CD4-positive, alpha-beta memory T cell (primary cell): ENCODE measurements around the gene MKS1. TPM values are rescaled to one million over a fixed set of nuclear protein-coding genes. Genes with fewer than 3 reads are reported as not detected.

ENCODE experiments used
- CTCF ChIA-PET: fragments of 350-600 bp; sonication (Branson Sonifier 250); formaldehyde crosslinking; loops from one replicate; lab custom pipeline; 2021; ENCODE audit warnings: inconsistent platforms; ENCODE audit not compliant: partially characterized antibody; lab: Charles Lee
- POLR2A ChIA-PET: fragments of 350-600 bp; sonication (Branson Sonifier 250); formaldehyde crosslinking; loops from one replicate; lab custom pipeline; 2021; ENCODE audit not compliant: partially characterized antibody; lab: Charles Lee
- DNase-seq, 5 donors: peaks; one replicate each; pipeline versions ENCODE4 v3.0.0 to v3.0.0-alpha.2; 2020 to 2022; ENCODE audit warnings: mixed read lengths in 1 of 5
- H3K27ac ChIP-seq: one replicate; pipeline ENCODE4 v1.7.0; 2013; ENCODE audit warnings: low read depth, low read length
- H3K27me3 ChIP-seq: 2 replicates; pipeline ENCODE4 v1.7.0; 2013; ENCODE audit warnings: mild to moderate bottlenecking, low read length, moderate library complexity; ENCODE audit not compliant: insufficient read depth
- H3K36me3 ChIP-seq: 2 replicates; pipeline ENCODE4 v1.7.0; 2013; ENCODE audit warnings: mild to moderate bottlenecking, low read length, moderate library complexity; ENCODE audit not compliant: insufficient read depth
- H3K4me1 ChIP-seq: 2 replicates; pipeline ENCODE4 v1.7.0; 2013; ENCODE audit warnings: mild to moderate bottlenecking, low read length, moderate library complexity; ENCODE audit not compliant: insufficient read depth
- H3K4me3 ChIP-seq, 2 donors: one replicate each; pipeline ENCODE4 v1.7.0; 2013; ENCODE audit warnings: low read length in 2 of 2, mild to moderate bottlenecking in 1 of 2
- H3K9me3 ChIP-seq, 2 donors: one replicate each; pipeline ENCODE4 v1.7.0; 2013; ENCODE audit warnings: low read length in 2 of 2, control low read depth in 1 of 2; ENCODE audit not compliant: control insufficient read depth in 1 of 2
- H3K27ac Mint-ChIP-seq, 7 donors: one replicate each; pipeline ENCODE4 v1.8.0; 2020 to 2021; ENCODE audit warnings: mixed read lengths in 7 of 7, mild to moderate bottlenecking in 6 of 7, inconsistent platforms in 3 of 7, moderate library complexity in 3 of 7
- H3K27me3 Mint-ChIP-seq, 2 donors: one replicate each; pipeline ENCODE4 v1.8.0; 2020 to 2021; ENCODE audit warnings: mixed read lengths in 2 of 2
- H3K36me3 Mint-ChIP-seq, 2 donors: one replicate each; pipeline ENCODE4 v1.8.0; 2020 to 2021; ENCODE audit warnings: mixed read lengths in 2 of 2, inconsistent platforms in 1 of 2, mild to moderate bottlenecking in 1 of 2
- H3K4me1 Mint-ChIP-seq, 4 donors: one replicate each; pipeline ENCODE4 v1.8.0; 2020 to 2021; ENCODE audit warnings: mixed read lengths in 4 of 4, mild to moderate bottlenecking in 1 of 4
- H3K4me3 Mint-ChIP-seq, 8 donors: one replicate each; pipeline ENCODE4 v1.8.0; 2020 to 2021; ENCODE audit warnings: mixed read lengths in 8 of 8, mild to moderate bottlenecking in 7 of 8, moderate library complexity in 6 of 8, inconsistent platforms in 3 of 8
- H3K9me3 Mint-ChIP-seq, 8 donors: one replicate each; pipeline ENCODE4 v1.8.0; 2020 to 2021; ENCODE audit warnings: mixed read lengths in 8 of 8, mild to moderate bottlenecking in 5 of 8, inconsistent platforms in 3 of 8, moderate library complexity in 1 of 8
- intact Hi-C: fragments of 100-400 bp; cut with micrococcal nuclease; formaldehyde crosslinking; loops from one replicate; pipeline ENCODE4 v1.15.1; 2023
- polyA plus RNA-seq, 2 donors: library from polyadenylated mRNA; unstranded; fragments of 300-500 nt; fragmentation: Illumina TruSeq; gene quantifications; one replicate each; pipeline ENCODE4 v1.2.3, GENCODE V29; 2021
- total RNA-seq, 2 experiments: library from RNA; stranded (reverse); gene quantifications; one replicate each; pipeline ENCODE4 v1.2.3, GENCODE V29; 2021

MKS1 gene
- total and polyA plus RNA-seq, 4 experiments from 2014 or later: 12.1 to 29.4 (median 20.7) TPM

- H3K9me3 Mint-ChIP-seq: no peaks in the 10 kb centered on the region
- Histone ChIP-seq H3K27me3 (peaks cover 9% of the 10 kb centered on the region), H3K4me3 (no peak overlapping the region), H3K9me3 (no peaks in the 10 kb centered on the region), H3K4me1 (no peaks in the 10 kb centered on the region), H3K36me3 (no peaks in the 10 kb centered on the region), H3K27ac (no peak overlapping the region)
- H3K27me3 Mint-ChIP-seq: peaks cover 17 to 29% of the 10 kb centered on the region in 2 donors
- ChIA-PET POLR2A (no interaction called here), CTCF (no interaction called here)
- no peaks in the 10 kb centered on the region for H3K36me3 Mint-ChIP-seq
- H3K27ac Mint-ChIP-seq: no peak overlapping the region
- no peak for DNase-seq
- H3K4me3 Mint-ChIP-seq: no peak overlapping the region
- intact Hi-C loops: no loop called here
- peaks cover 0 to 6% (median 0%) of the 10 kb centered on the region in 4 donors for H3K4me1 Mint-ChIP-seq
These were observed 14.5 kb upstream of the MKS1 start for GRCh38 chr17:58233543-58233942.

DNA sequence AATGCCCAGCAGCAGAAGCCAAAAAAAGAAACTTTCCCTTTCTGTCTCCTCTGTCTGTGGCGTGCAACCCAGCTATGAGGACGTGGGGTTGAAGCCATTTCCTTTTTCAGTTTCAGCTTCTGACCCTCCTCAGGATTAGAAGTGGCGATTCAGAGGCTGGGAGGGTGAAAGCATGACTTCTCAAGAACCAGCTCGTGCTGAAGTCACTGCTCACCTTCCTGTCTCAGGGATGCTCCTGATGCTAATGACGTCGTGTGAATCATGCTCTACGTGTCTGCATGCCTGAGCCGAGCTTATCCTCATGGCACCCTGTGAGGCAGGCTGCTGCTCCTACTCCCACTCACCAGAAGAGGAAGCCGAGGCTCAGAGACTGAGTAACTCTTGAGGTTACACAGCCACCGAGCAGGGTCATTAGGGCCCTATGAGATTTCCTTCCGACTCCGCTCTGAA, 13.7 kb upstream of the MKS1 start:
- peaks cover 20 to 28% of the 10 kb centered on the region in 2 donors for H3K27me3 Mint-ChIP-seq
- Histone ChIP-seq H3K9me3 (no peaks in the 10 kb centered on the region), H3K27ac (no peak overlapping the region), H3K36me3 (no peaks in the 10 kb centered on the region), H3K4me1 (no peaks in the 10 kb centered on the region), H3K4me3 (no peak overlapping the region), H3K27me3 (peaks cover 6% of the 10 kb centered on the region)
- peaks cover 0 to 6% (median 0%) of the 10 kb centered on the region in 4 donors for H3K4me1 Mint-ChIP-seq
- no peaks in the 10 kb centered on the region for H3K36me3 Mint-ChIP-seq
- ChIA-PET POLR2A (no interaction called here), CTCF (interaction anchor here (1.2 to 2.4 kb wide), 2 partner anchors 13 to 17 kb away, joined by 3 to 8 read pairs; no protein-coding TSS in a partner anchor)
- intact Hi-C loops: no loop called here
- H3K4me3 Mint-ChIP-seq: no peak overlapping the region
- H3K9me3 Mint-ChIP-seq: no peaks in the 10 kb centered on the region
- DNase-seq: no peak
- H3K27ac Mint-ChIP-seq: no peak overlapping the region

DNA sequence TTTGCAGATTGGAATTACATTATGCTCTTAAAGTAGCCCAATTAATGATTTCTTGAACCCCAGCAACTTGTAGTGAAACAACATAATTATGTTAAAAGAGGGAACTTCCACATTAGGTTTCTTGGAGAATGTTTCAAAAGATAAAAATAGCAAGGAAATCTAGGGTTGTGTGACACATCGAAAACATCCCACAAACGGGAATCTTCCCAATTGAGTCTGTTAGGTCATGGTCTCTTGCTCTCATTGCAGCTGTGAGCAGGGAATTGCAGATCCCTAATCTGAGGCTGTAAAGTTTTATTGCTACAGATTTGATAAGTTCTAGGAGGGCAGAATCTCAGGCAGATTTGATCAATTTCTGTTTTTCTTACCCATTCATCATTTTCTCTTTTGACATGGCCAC, 12.6 kb upstream of the MKS1 start:
- Histone ChIP-seq H3K4me1 (no peaks in the 10 kb centered on the region), H3K27me3 (peaks cover 6% of the 10 kb centered on the region), H3K27ac (no peak overlapping the region), H3K36me3 (no peaks in the 10 kb centered on the region), H3K9me3 (no peaks in the 10 kb centered on the region), H3K4me3 (no peak overlapping the region)
- DNase-seq: no peak
- Mint-ChIP-seq H3K4me1 (peaks cover 0 to 6% (median 0%) of the 10 kb centered on the region in 4 donors), H3K27ac (no peak overlapping the region), H3K27me3 (peaks cover 14 to 29% of the 10 kb centered on the region in 2 donors), H3K36me3 (no peaks in the 10 kb centered on the region), H3K4me3 (no peak overlapping the region), H3K9me3 (no peaks in the 10 kb centered on the region)
- ChIA-PET POLR2A (interaction anchor here (1.4 kb wide), 1 partner anchor 12 kb away, joined by 3 read pairs; the partner anchor contains the start of gene MKS1), CTCF (interaction anchor here (1.2 to 2.4 kb wide), 2 partner anchors 12 to 18 kb away, joined by 3 to 8 read pairs; no protein-coding TSS in a partner anchor)
- intact Hi-C loops: no loop called here

- Histone ChIP-seq H3K27ac (no peak overlapping the region), H3K36me3 (no peaks in the 10 kb centered on the region), H3K9me3 (no peaks in the 10 kb centered on the region), H3K4me1 (no peaks in the 10 kb centered on the region), H3K27me3 (no peaks in the 10 kb centered on the region), H3K4me3 (no peak overlapping the region)
- POLR2A ChIA-PET: no interaction called here
- H3K36me3 Mint-ChIP-seq: no peaks in the 10 kb centered on the region
- no peaks in the 10 kb centered on the region for H3K9me3 Mint-ChIP-seq
- intact Hi-C loops: no loop called here
- H3K27ac Mint-ChIP-seq: no peak overlapping the region
- CTCF ChIA-PET: interaction anchor here (1.5 to 2.1 kb wide), 2 partner anchors 20 to 30 kb away, joined by 4 to 6 read pairs; no protein-coding TSS in a partner anchor
- H3K4me1 Mint-ChIP-seq: peaks cover 0 to 6% (median 0%) of the 10 kb centered on the region in 4 donors
- H3K4me3 Mint-ChIP-seq: no peak overlapping the region
- peaks cover 8 to 22% of the 10 kb centered on the region in 2 donors for H3K27me3 Mint-ChIP-seq
- DNase-seq: no peak
These were observed 10.8 kb upstream of the MKS1 start for GRCh38 chr17:58229881-58230280.

GRCh38 chr17:58229384-58229783, 10.3 kb upstream of the MKS1 start:
- H3K4me3 ChIP-seq: no peak overlapping the region
- Mint-ChIP-seq H3K4me3 (no peak overlapping the region), H3K27me3 (peaks cover 8 to 24% of the 10 kb centered on the region in 2 donors), H3K4me1 (peaks cover 0 to 6% (median 0%) of the 10 kb centered on the region in 4 donors), H3K36me3 (no peaks in the 10 kb centered on the region), H3K9me3 (no peaks in the 10 kb centered on the region), H3K27ac (no peak overlapping the region)
- CTCF ChIA-PET: interaction anchor here (1.5 to 2.1 kb wide), 2 partner anchors 21 to 29 kb away, joined by 4 to 6 read pairs; no protein-coding TSS in a partner anchor
- intact Hi-C loops: no loop called here
- H3K36me3 ChIP-seq: no peaks in the 10 kb centered on the region
- no peaks in the 10 kb centered on the region for H3K27me3 ChIP-seq
- no peaks in the 10 kb centered on the region for H3K9me3 ChIP-seq
- no peaks in the 10 kb centered on the region for H3K4me1 ChIP-seq
- H3K27ac ChIP-seq: no peak overlapping the region
- DNase-seq: no peak
- POLR2A ChIA-PET: no interaction called here

- Histone ChIP-seq H3K27ac (no peak overlapping the region), H3K9me3 (no peaks in the 10 kb centered on the region), H3K27me3 (no peaks in the 10 kb centered on the region), H3K4me1 (no peaks in the 10 kb centered on the region), H3K36me3 (no peaks in the 10 kb centered on the region), H3K4me3 (no peak overlapping the region)
- Mint-ChIP-seq H3K27me3 (peaks cover 8 to 28% of the 10 kb centered on the region in 2 donors), H3K9me3 (no peaks in the 10 kb centered on the region), H3K36me3 (no peaks in the 10 kb centered on the region), H3K4me3 (no peak overlapping the region), H3K4me1 (peaks cover 0 to 6% (median 0%) of the 10 kb centered on the region in 4 donors), H3K27ac (no peak overlapping the region)
- no peak for DNase-seq
- CTCF ChIA-PET: interaction anchor here (1.2 to 2.1 kb wide), 3 partner anchors 8 to 29 kb away, joined by 3 to 6 read pairs (median 5); no protein-coding TSS in a partner anchor
- POLR2A ChIA-PET: no interaction called here
- intact Hi-C loops: no loop called here
These were observed 9.6 kb upstream of the MKS1 start for GRCh38 chr17:58228679-58229078.

- Histone ChIP-seq H3K4me1 (no peaks in the 10 kb centered on the region), H3K9me3 (no peaks in the 10 kb centered on the region), H3K27ac (no peak overlapping the region), H3K4me3 (no peak overlapping the region), H3K27me3 (no peaks in the 10 kb centered on the region), H3K36me3 (no peaks in the 10 kb centered on the region)
- H3K9me3 Mint-ChIP-seq: no peaks in the 10 kb centered on the region
- ChIA-PET POLR2A (no interaction called here), CTCF (interaction anchor here (1.2 to 2.1 kb wide), 3 partner anchors 9 to 28 kb away, joined by 3 to 6 read pairs (median 5); no protein-coding TSS in a partner anchor)
- DNase-seq: no peak
- no peak overlapping the region for H3K27ac Mint-ChIP-seq
- H3K4me1 Mint-ChIP-seq: peaks cover 0 to 6% (median 0%) of the 10 kb centered on the region in 4 donors
- intact Hi-C loops: no loop called here
- no peaks in the 10 kb centered on the region for H3K36me3 Mint-ChIP-seq
- no peak overlapping the region for H3K4me3 Mint-ChIP-seq
- H3K27me3 Mint-ChIP-seq: peaks cover 8 to 28% of the 10 kb centered on the region in 2 donors
These were observed 8.7 kb upstream of the MKS1 start for GRCh38 chr17:58227733-58228132.
